GM12878 (cell line): ENCODE data around the gene WNT9A. TPM values are rescaled to one million over a fixed set of nuclear protein-coding genes. Genes with fewer than 3 reads are reported as not detected.

Source experiments
- ATAC-seq: fragments of 200-7000 bp; cut with Tn5 transposase; 3 replicates; pipeline ENCODE4 v1.9.1; 2020; ENCODE audit warnings: mild to moderate bottlenecking, moderate library complexity
- BruUV-seq: library from RNA; stranded (reverse); fragments of 400-500 nt; replicated peaks from 2 replicates; lab custom pipeline; 2021; lab: Mats Ljungman, UMichigan
- CTCF ChIA-PET: fragments of 300-600 bp; sonication (Branson Sonifier 250); formaldehyde crosslinking; extraction: SDS; loops from one replicate; lab custom pipeline; 2021; ENCODE audit warnings: inconsistent platforms; lab: Yijun Ruan, JAX
- POLR2A ChIA-PET: fragments of 350-600 bp; formaldehyde crosslinking; extraction: SDS; loops from one replicate; lab custom pipeline; 2021; ENCODE audit warnings: inconsistent platforms; lab: Charles Lee
- RAD21 ChIA-PET: fragments of 300-600 bp; sonication (Branson Sonifier 250); formaldehyde crosslinking; loops from one replicate; lab custom pipeline; 2023; ENCODE audit warnings: antibody characterized with exemption; ENCODE audit not compliant: unreplicated experiment; lab: Charles Lee
- SMC1A ChIA-PET: fragments of 300-600 bp; sonication (Branson Sonifier 250); formaldehyde crosslinking; loops from one replicate; lab custom pipeline; 2023; ENCODE audit not compliant: unreplicated experiment, uncharacterized antibody; lab: Charles Lee
- DNase-seq: peaks from one replicate; pipeline ENCODE4 v3.0.0-alpha.2; 2011; ENCODE audit warnings: low read depth, low spot score
- FAIRE-seq: peaks from 3 replicates; lab custom pipeline; 2011; peaks lifted over from hg19 to GRCh38; lab: Jason Lieb, UNC
- H2AFZ ChIP-seq: 2 replicates; pipeline ENCODE4 v1.6.0; 2011; ENCODE audit warnings: low read depth, low read length, control low read depth; ENCODE audit not compliant: control insufficient read depth
- H3K27ac ChIP-seq: 2 replicates; pipeline ENCODE4 v1.5.1; 2011; ENCODE audit warnings: control low read depth; ENCODE audit not compliant: control insufficient read depth, insufficient read depth
- H3K27me3 ChIP-seq, 2 experiments: replicated peaks in 1 of 2; 2 replicates each; pipeline versions ENCODE4 v1.6.0 to v1.6.1; 2011; ENCODE audit warnings: low read length in 1 of 2; ENCODE audit not compliant: control insufficient read depth in 2 of 2, insufficient read depth in 2 of 2
- H3K36me3 ChIP-seq, 2 experiments: 2 replicates each; pipeline ENCODE4 v1.5.1; 2011; ENCODE audit warnings: low read length in 1 of 2; ENCODE audit not compliant: control insufficient read depth in 2 of 2, insufficient read depth in 2 of 2
- H3K4me1 ChIP-seq: 2 replicates; pipeline ENCODE4 v1.6.1; 2011; ENCODE audit warnings: mild to moderate bottlenecking, low read length, moderate library complexity, mixed read lengths; ENCODE audit not compliant: control insufficient read depth, insufficient read depth
- H3K4me2 ChIP-seq: 2 replicates; pipeline ENCODE4 v1.6.0; 2011; ENCODE audit warnings: control low read depth; ENCODE audit not compliant: control insufficient read depth, insufficient read depth
- H3K4me3 ChIP-seq: fragments of 200-600 bp; sonication (generic); 2 replicates; pipeline ENCODE4 v1.5.1; 2016
- H3K79me2 ChIP-seq: 2 replicates; pipeline ENCODE4 v1.6.0; 2011; ENCODE audit warnings: low read length; ENCODE audit not compliant: control insufficient read depth, insufficient read depth
- H3K9ac ChIP-seq: 2 replicates; pipeline ENCODE4 v1.8.0; 2011; ENCODE audit warnings: low read length, control low read depth, mixed read lengths; ENCODE audit not compliant: control insufficient read depth, insufficient read depth
- H3K9me3 ChIP-seq: replicated peaks from 3 replicates; pipeline ENCODE4 v1.5.1; 2011; ENCODE audit warnings: mild to moderate bottlenecking, low read length; ENCODE audit not compliant: control insufficient read depth, insufficient read depth
- H4K20me1 ChIP-seq: 2 replicates; pipeline ENCODE4 v1.6.0; 2011; ENCODE audit not compliant: control insufficient read depth, insufficient read depth
- CBX3 ChIP-seq: fragments of 200-600 bp; sonication (generic); IDR thresholded peaks from 2 replicates; pipeline ENCODE4 v1.6.1; 2016; ENCODE audit warnings: low read depth, borderline replicate concordance
- HDAC6 ChIP-seq: fragments of 200-600 bp; sonication (generic); IDR thresholded peaks from one replicate; pipeline ENCODE4 v1.8.0; 2017; ENCODE audit warnings: antibody characterized with exemption; ENCODE audit not compliant: unreplicated experiment
- IKZF1 ChIP-seq: fragments of 450-650 bp; conservative IDR thresholded peaks from 2 replicates; pipeline ENCODE4 v1.6.1; 2017; ENCODE audit warnings: antibody characterized with exemption, mild to moderate bottlenecking
- SRF ChIP-seq, 2 experiments: IDR thresholded peaks; 2 replicates each; pipeline ENCODE4 v1.6.1; 2011; ENCODE audit warnings: low read depth in 2 of 2, low read length in 2 of 2, mild to moderate bottlenecking in 1 of 2, moderate library complexity in 1 of 2
- TAF1 ChIP-seq: IDR thresholded peaks from 2 replicates; pipeline ENCODE4 v1.6.1; 2011; ENCODE audit warnings: mild to moderate bottlenecking, low read depth, low read length, borderline replicate concordance
- ZNF24 ChIP-seq: fragments of 450-650 bp; IDR thresholded peaks from 2 replicates; pipeline ENCODE4 v1.6.1; 2017; ENCODE audit warnings: antibody characterized with exemption, mild to moderate bottlenecking
- WGBS: methylation state at CpG from one replicate; pipeline ENCODE4 v1.1.6; 2016; ENCODE audit warnings: low lambda C conversion rate; ENCODE audit not compliant: insufficient replicate concordance, insufficient coverage; ENCODE audit errors: missing lambda C conversion rate; 5-methylcytosine and 5-hydroxymethylcytosine counted together
- in situ Hi-C: fragments of 300-500 bp; cut with MboI; formaldehyde crosslinking; loops from 9 replicates; pipeline ENCODE4 v1.14.3; 2018; ENCODE audit warnings: mixed read lengths
- intact Hi-C: fragments of 100-400 bp; cut with micrococcal nuclease; formaldehyde crosslinking; loops from one replicate; pipeline ENCODE4 v1.14.2; 2022; ENCODE audit not compliant: unreplicated experiment
- polyA plus RNA-seq, 11 experiments: library from polyadenylated mRNA; depleted of rRNA in 4 of 11; unstranded in 6 of 11; stranded (reverse) in 5 of 11; fragments of >200 nt; fragmentation: Nextera tagmentation in 4 of 11; fragmentation: Illumina TruSeq in 1 of 11; extraction: Ambion mirVana in 4 of 11; extraction: Trizol in 1 of 11; gene quantifications; 1 replicate in 1 of 11; 2 replicates in 10 of 11; pipeline versions ENCODE4 v1.2.1 to v1.2.3, GENCODE V29; 2011 to 2016; ENCODE audit warnings: inconsistent platforms in 2 of 11, missing spikeins in 2 of 11, low read depth in 1 of 11
- total RNA-seq, 4 experiments: library from RNA; depleted of rRNA in 3 of 4; stranded (reverse); fragments of >200 nt in 3 of 4; fragmentation: Illumina TruSeq in 1 of 4; extraction: Trizol in 1 of 4; gene quantifications; 2 replicates each; pipeline versions ENCODE4 v1.2.1 to v1.2.3, GENCODE V29; 2013 to 2021
- TF ChIP-seq, protein P1 (sequence below): fragments of 450-650 bp; IDR thresholded peaks from 2 replicates; pipeline ENCODE4 v1.6.1; 2018; ENCODE audit warnings: mild to moderate bottlenecking, low read depth, moderate library complexity; ENCODE audit not compliant: partially characterized antibody
- TF ChIP-seq, protein P2 (sequence below): fragments of 450-650 bp; IDR thresholded peaks from 2 replicates; pipeline ENCODE4 v1.6.1; 2016; ENCODE audit warnings: mild to moderate bottlenecking, moderate library complexity, borderline replicate concordance

WNT9A gene
- total and polyA plus RNA-seq, 10 of the 15 experiments (the other 5 are each of a cell fraction or from before 2014, with no cell fraction given), result not detected

DNA sequence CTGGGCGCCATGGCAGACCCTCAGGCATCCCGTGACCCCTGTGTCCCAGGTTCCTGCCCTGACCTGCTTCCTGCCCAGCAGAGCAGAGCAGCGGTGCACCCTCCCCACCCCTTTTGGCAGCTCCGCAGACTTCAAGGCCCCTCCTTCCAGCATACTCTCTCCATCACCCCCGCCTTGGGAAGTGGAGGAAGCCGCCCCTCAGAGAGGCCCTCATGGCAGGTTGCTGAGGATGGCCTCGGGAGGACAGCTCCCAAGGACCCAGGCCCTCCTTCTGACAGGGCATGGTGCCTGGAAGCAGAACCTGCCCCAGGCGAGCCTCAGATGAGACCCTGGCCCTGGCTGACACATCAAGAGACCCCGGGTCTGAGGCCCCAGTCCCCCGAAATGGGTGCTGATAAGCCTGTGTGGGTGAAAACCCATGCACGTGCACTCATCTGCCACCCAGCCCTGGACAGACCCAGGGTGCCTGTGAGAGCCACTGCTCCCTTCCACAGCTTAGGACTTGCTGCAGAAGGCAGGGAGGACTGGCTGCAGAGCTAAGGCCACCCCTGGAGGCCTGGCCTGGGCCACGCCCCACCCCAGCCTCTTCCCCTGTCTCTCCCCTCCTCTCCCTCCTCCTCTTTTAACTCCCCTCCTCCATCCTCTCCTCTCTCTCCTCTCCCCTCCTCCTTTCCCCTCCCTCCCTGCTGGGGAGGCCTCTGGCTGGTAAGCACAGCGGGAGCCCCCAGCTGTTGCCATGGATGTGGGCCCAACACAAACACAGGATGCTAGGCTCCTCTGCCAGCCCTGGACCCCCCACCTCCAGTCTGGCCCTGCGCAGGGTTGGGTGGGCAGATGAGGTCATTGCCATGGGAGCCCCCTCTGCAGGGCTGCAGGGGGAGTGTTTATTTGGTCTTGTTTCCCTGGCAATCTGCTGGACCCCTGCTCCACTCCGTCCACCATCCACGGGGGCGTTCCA, 33.7 kb downstream of the WNT9A start:
- Histone ChIP-seq H3K9ac (no peak overlapping the region), H3K79me2 (no peaks in the 10 kb centered on the region), H3K4me2 (no peak overlapping the region), H3K9me3 (no peaks in the 10 kb centered on the region), H3K27me3 (no peaks in the 10 kb centered on the region; a peak in 1 of 4 replicates), H3K27ac (no peak overlapping the region), H3K4me1 (no peaks in the 10 kb centered on the region), H3K36me3 (no peaks in the 10 kb centered on the region)
- ChIA-PET POLR2A (no interaction called here), RAD21 (no interaction called here), CTCF (no interaction called here)
- intact Hi-C loops (no loop called here), in situ Hi-C loops (no loop called here)
- no TSS peak for BruUV-seq
- TF ChIP-seq IKZF1 (no peak), SRF (IDR thresholded peaks at IDR 0.05; ENCODE audit: low read depth in 2 of 2, low read length in 2 of 2) (no peak), HDAC6 (no peak), ZNF24 (no peak)
- TF ChIP-seq, all 136 proteins: peak for 0
- no peaks in the 10 kb centered on the region for H4K20me1 ChIP-seq
- SMC1A ChIA-PET, result interaction anchor here (0.6 kb wide), 1 partner anchor 272 kb away, joined by 3 read pairs; no protein-coding TSS in a partner anchor
- H3K4me3 ChIP-seq, result no peak overlapping the region
- FAIRE-seq (no peak), DNase-seq (no peak), ATAC-seq (no peak)
- 33% methylated on average over 17 of the region's 17 CpGs for WGBS
- no peak overlapping the region for H2AFZ ChIP-seq

- BruUV-seq, result no TSS peak
- Histone ChIP-seq H3K27ac (no peak overlapping the region), H3K36me3 (no peaks in the 10 kb centered on the region), H3K79me2 (no peaks in the 10 kb centered on the region), H3K9me3 (no peaks in the 10 kb centered on the region), H3K27me3 (no peaks in the 10 kb centered on the region; a peak in 1 of 4 replicates), H3K4me2 (no peak overlapping the region), H3K9ac (no peak overlapping the region), H4K20me1 (no peaks in the 10 kb centered on the region), H3K4me3 (no peak overlapping the region), H2AFZ (no peak overlapping the region), H3K4me1 (no peaks in the 10 kb centered on the region)
- ChIA-PET SMC1A (interaction anchor here (0.6 kb wide), 1 partner anchor 272 kb away, joined by 3 read pairs; no protein-coding TSS in a partner anchor), RAD21 (no interaction called here), POLR2A (no interaction called here), CTCF (no interaction called here)
- WGBS, result 39% methylated on average over 5 of the region's 5 CpGs
- DNase-seq (no peak), FAIRE-seq (no peak), ATAC-seq (no peak)
- intact Hi-C loops, result no loop called here
- in situ Hi-C loops, result no loop called here
- no peak for TF ChIP-seq CBX3
- no peak for TF ChIP-seq TAF1
- TF ChIP-seq, protein P1, sequence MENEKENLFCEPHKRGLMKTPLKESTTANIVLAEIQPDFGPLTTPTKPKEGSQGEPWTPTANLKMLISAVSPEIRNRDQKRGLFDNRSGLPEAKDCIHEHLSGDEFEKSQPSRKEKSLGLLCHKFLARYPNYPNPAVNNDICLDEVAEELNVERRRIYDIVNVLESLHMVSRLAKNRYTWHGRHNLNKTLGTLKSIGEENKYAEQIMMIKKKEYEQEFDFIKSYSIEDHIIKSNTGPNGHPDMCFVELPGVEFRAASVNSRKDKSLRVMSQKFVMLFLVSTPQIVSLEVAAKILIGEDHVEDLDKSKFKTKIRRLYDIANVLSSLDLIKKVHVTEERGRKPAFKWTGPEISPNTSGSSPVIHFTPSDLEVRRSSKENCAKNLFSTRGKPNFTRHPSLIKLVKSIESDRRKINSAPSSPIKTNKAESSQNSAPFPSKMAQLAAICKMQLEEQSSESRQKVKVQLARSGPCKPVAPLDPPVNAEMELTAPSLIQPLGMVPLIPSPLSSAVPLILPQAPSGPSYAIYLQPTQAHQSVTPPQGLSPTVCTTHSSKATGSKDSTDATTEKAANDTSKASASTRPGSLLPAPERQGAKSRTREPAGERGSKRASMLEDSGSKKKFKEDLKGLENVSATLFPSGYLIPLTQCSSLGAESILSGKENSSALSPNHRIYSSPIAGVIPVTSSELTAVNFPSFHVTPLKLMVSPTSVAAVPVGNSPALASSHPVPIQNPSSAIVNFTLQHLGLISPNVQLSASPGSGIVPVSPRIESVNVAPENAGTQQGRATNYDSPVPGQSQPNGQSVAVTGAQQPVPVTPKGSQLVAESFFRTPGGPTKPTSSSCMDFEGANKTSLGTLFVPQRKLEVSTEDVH, result no peak
- TF ChIP-seq, protein P2, sequence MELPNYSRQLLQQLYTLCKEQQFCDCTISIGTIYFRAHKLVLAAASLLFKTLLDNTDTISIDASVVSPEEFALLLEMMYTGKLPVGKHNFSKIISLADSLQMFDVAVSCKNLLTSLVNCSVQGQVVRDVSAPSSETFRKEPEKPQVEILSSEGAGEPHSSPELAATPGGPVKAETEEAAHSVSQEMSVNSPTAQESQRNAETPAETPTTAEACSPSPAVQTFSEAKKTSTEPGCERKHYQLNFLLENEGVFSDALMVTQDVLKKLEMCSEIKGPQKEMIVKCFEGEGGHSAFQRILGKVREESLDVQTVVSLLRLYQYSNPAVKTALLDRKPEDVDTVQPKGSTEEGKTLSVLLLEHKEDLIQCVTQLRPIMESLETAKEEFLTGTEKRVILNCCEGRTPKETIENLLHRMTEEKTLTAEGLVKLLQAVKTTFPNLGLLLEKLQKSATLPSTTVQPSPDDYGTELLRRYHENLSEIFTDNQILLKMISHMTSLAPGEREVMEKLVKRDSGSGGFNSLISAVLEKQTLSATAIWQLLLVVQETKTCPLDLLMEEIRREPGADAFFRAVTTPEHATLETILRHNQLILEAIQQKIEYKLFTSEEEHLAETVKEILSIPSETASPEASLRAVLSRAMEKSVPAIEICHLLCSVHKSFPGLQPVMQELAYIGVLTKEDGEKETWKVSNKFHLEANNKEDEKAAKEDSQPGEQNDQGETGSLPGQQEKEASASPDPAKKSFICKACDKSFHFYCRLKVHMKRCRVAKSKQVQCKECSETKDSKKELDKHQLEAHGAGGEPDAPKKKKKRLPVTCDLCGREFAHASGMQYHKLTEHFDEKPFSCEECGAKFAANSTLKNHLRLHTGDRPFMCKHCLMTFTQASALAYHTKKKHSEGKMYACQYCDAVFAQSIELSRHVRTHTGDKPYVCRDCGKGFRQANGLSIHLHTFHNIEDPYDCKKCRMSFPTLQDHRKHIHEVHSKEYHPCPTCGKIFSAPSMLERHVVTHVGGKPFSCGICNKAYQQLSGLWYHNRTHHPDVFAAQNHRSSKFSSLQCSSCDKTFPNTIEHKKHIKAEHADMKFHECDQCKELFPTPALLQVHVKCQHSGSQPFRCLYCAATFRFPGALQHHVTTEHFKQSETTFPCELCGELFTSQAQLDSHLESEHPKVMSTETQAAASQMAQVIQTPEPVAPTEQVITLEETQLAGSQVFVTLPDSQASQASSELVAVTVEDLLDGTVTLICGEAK, result no peak
Measured at GRCh38 chr1:227913396-227913763, 34.4 kb downstream of the WNT9A start.
